ENCODE measurements around the gene PLEKHG4B.

Gene PLEKHG4B

GRCh38 chr5:176296-176823, 84.4 kb downstream of the PLEKHG4B start:
- Mint-ChIP-seq H3K9me3 (no peaks in the 10 kb centered on the region), H3K4me1 (no peaks in the 10 kb centered on the region), H3K4me3 (no peak overlapping the region), H3K27me3 (peaks cover 17% of the 10 kb centered on the region), H3K36me3 (no peaks in the 10 kb centered on the region), H3K27ac (no peak overlapping the region)
- no peak for DNase-seq (ENCODE audit: low spot score in 2 of 2)
- no peak for ATAC-seq (ENCODE audit: low read depth)

GRCh38 chr5:178110-178509, 86.1 kb downstream of the PLEKHG4B start:
- no peaks in the 10 kb centered on the region for H3K4me1 Mint-ChIP-seq
- H3K27ac Mint-ChIP-seq: no peak overlapping the region
- DNase-seq (ENCODE audit: low spot score in 2 of 2): no peak
- ATAC-seq (ENCODE audit: low read depth): no peak
- H3K9me3 Mint-ChIP-seq: no peaks in the 10 kb centered on the region
- no peak overlapping the region for H3K4me3 Mint-ChIP-seq
- H3K27me3 Mint-ChIP-seq: peaks cover 16% of the 10 kb centered on the region
- H3K36me3 Mint-ChIP-seq: no peaks in the 10 kb centered on the region

GRCh38 chr5:179401-179800, 87.4 kb downstream of the PLEKHG4B start:
- Mint-ChIP-seq H3K4me3 (no peak overlapping the region), H3K36me3 (no peaks in the 10 kb centered on the region), H3K27ac (no peak overlapping the region), H3K9me3 (no peaks in the 10 kb centered on the region), H3K4me1 (no peaks in the 10 kb centered on the region), H3K27me3 (peaks cover 10% of the 10 kb centered on the region)
- ATAC-seq (ENCODE audit: low read depth): no peak
- no peak for DNase-seq (ENCODE audit: low spot score in 2 of 2)

- DNase-seq (ENCODE audit: low spot score in 2 of 2): no peak
- peaks cover 8% of the 10 kb centered on the region for H3K27me3 Mint-ChIP-seq
- H3K27ac Mint-ChIP-seq: no peak overlapping the region
- no peaks in the 10 kb centered on the region for H3K36me3 Mint-ChIP-seq
- H3K9me3 Mint-ChIP-seq: no peaks in the 10 kb centered on the region
- ATAC-seq (ENCODE audit: low read depth): no peak
- H3K4me1 Mint-ChIP-seq: no peaks in the 10 kb centered on the region
- no peak overlapping the region for H3K4me3 Mint-ChIP-seq
These were observed 88.4 kb downstream of the PLEKHG4B start for GRCh38 chr5:180286-180918.

- H3K4me3 Mint-ChIP-seq: no peak overlapping the region
- ATAC-seq (ENCODE audit: low read depth): no peak
- H3K27ac Mint-ChIP-seq: no peak overlapping the region
- H3K9me3 Mint-ChIP-seq: no peaks in the 10 kb centered on the region
- DNase-seq (ENCODE audit: low spot score in 2 of 2): no peak
- H3K4me1 Mint-ChIP-seq: no peaks in the 10 kb centered on the region
- H3K27me3 Mint-ChIP-seq: peaks cover 8% of the 10 kb centered on the region
- H3K36me3 Mint-ChIP-seq: no peaks in the 10 kb centered on the region
These were observed 89.2 kb downstream of the PLEKHG4B start for GRCh38 chr5:181160-181559.

GRCh38 chr5:181566-181965, 89.6 kb downstream of the PLEKHG4B start:
- H3K4me1 Mint-ChIP-seq: no peaks in the 10 kb centered on the region
- peaks cover 8% of the 10 kb centered on the region for H3K27me3 Mint-ChIP-seq
- no peak overlapping the region for H3K27ac Mint-ChIP-seq
- no peaks in the 10 kb centered on the region for H3K36me3 Mint-ChIP-seq
- no peaks in the 10 kb centered on the region for H3K9me3 Mint-ChIP-seq
- DNase-seq (ENCODE audit: low spot score in 2 of 2) (no peak), ATAC-seq (ENCODE audit: low read depth) (no peak)
- H3K4me3 Mint-ChIP-seq: no peak overlapping the region

GRCh38 chr5:182126-182525, 90.2 kb downstream of the PLEKHG4B start:
- H3K27me3 Mint-ChIP-seq: peaks cover 8% of the 10 kb centered on the region
- no peak overlapping the region for H3K27ac Mint-ChIP-seq
- no peaks in the 10 kb centered on the region for H3K9me3 Mint-ChIP-seq
- no peak for ATAC-seq (ENCODE audit: low read depth)
- no peaks in the 10 kb centered on the region for H3K4me1 Mint-ChIP-seq
- no peaks in the 10 kb centered on the region for H3K36me3 Mint-ChIP-seq
- H3K4me3 Mint-ChIP-seq: no peak overlapping the region
- DNase-seq (ENCODE audit: low spot score in 2 of 2): no peak

GRCh38 chr5:184471-184870, 92.5 kb downstream of the PLEKHG4B start:
- DNase-seq (ENCODE audit: low spot score in 2 of 2) (no peak), ATAC-seq (ENCODE audit: low read depth) (no peak)
- H3K36me3 Mint-ChIP-seq: no peaks in the 10 kb centered on the region
- no peak overlapping the region for H3K4me3 Mint-ChIP-seq
- H3K27ac Mint-ChIP-seq: no peak overlapping the region
- no peaks in the 10 kb centered on the region for H3K9me3 Mint-ChIP-seq
- peaks cover 11% of the 10 kb centered on the region for H3K27me3 Mint-ChIP-seq
- H3K4me1 Mint-ChIP-seq: peaks cover 7% of the 10 kb centered on the region

- no peak overlapping the region for H3K4me3 Mint-ChIP-seq
- no peak overlapping the region for H3K27ac Mint-ChIP-seq
- no peak for ATAC-seq (ENCODE audit: low read depth)
- DNase-seq (ENCODE audit: low spot score in 2 of 2): no peak
- no peaks in the 10 kb centered on the region for H3K36me3 Mint-ChIP-seq
- peaks cover 10% of the 10 kb centered on the region for H3K4me1 Mint-ChIP-seq
- H3K9me3 Mint-ChIP-seq: no peaks in the 10 kb centered on the region
- peaks cover 10% of the 10 kb centered on the region for H3K27me3 Mint-ChIP-seq
These were observed 93.4 kb downstream of the PLEKHG4B start for GRCh38 chr5:185095-186070.

GRCh38 chr5:186091-187041, 94.4 kb downstream of the PLEKHG4B start:
- peaks cover 9% of the 10 kb centered on the region for H3K27me3 Mint-ChIP-seq

GRCh38 chr5:187042-187431, 95.1 kb downstream of the PLEKHG4B start:
- no peak for DNase-seq (ENCODE audit: low spot score in 2 of 2)
- no peak overlapping the region for H3K4me3 Mint-ChIP-seq
- H3K9me3 Mint-ChIP-seq: no peaks in the 10 kb centered on the region
- no peak for ATAC-seq (ENCODE audit: low read depth)
- H3K4me1 Mint-ChIP-seq: peaks cover 11% of the 10 kb centered on the region
- H3K27me3 Mint-ChIP-seq: peaks cover 9% of the 10 kb centered on the region
- H3K36me3 Mint-ChIP-seq: no peaks in the 10 kb centered on the region
- no peak overlapping the region for H3K27ac Mint-ChIP-seq

More at GRCh38 chr5:186091-187041, 94.4 kb downstream of the PLEKHG4B start:
- no peak overlapping the region for H3K27ac Mint-ChIP-seq
- no peaks in the 10 kb centered on the region for H3K36me3 Mint-ChIP-seq
- no peak for DNase-seq (ENCODE audit: low spot score in 2 of 2)
- ATAC-seq (ENCODE audit: low read depth): no peak
- H3K9me3 Mint-ChIP-seq: no peaks in the 10 kb centered on the region
- H3K4me1 Mint-ChIP-seq: peaks cover 11% of the 10 kb centered on the region
- H3K4me3 Mint-ChIP-seq: no peak overlapping the region

GRCh38 chr5:187617-188451, 95.9 kb downstream of the PLEKHG4B start:
- no peak overlapping the region for H3K4me3 Mint-ChIP-seq
- no peak overlapping the region for H3K27ac Mint-ChIP-seq
- H3K9me3 Mint-ChIP-seq: no peaks in the 10 kb centered on the region
- no peak for DNase-seq (ENCODE audit: low spot score in 2 of 2)
- peaks cover 9% of the 10 kb centered on the region for H3K27me3 Mint-ChIP-seq
- no peak for ATAC-seq (ENCODE audit: low read depth)
- H3K36me3 Mint-ChIP-seq: no peaks in the 10 kb centered on the region
- H3K4me1 Mint-ChIP-seq: peaks cover 11% of the 10 kb centered on the region

All from memory B cell (primary cell).